GM19025 (cell line): ENCODE measurements around the gene UNC13C.
"Not testable (repeated sequence)": the region's sequence is repeated elsewhere in the genome, so short reads cannot be mapped to it uniquely, and the experiment has no call there.

Experiments used
- ATAC-seq: cut with Tn5 transposase; IDR thresholded peaks from one replicate; pipeline ENCODE4 v1.9.1; 2021; ENCODE audit warnings: mild to moderate bottlenecking, low read depth, moderate library complexity; ENCODE audit not compliant: unreplicated experiment

UNC13C gene

DNA sequence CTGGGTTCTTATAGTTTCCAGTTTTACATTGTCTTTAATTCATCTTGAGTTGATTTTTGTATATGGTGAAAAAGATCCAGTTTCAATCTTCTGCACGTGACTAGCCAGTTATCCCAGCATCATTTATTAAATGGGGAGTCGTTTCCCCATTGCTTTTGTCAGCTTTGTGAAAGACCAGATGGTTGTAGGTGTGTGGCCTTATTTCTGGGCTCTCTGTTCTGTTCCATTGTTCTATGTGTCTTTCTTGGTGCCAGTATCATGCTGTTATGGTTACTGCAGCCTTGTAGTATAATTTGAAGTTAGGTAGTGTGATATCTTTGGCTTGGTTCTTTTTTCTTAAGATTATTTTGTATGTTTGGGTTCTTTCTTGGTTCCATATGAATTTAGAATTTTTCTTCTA is 432.2 kb downstream of the UNC13C start:
- ATAC-seq, result no peak

DNA sequence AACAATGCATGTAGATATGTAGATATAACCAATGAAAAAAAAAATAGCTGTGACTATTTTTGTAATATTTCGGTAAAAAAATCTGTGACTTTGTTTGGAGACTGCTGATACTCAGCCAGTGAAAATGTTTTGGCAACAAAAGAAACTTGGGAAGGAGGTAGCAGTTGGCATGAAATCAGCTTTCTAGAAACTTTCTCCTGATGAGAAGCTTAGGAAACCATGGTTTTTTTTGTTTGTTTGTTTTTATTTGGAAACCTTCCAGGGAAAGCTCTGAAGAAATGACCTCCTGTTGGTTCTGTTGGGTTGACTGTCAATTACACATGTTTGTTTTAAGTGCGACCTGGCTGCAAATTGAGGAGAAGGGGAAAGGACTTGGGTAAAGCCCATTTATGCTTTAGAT is 445.9 kb downstream of the UNC13C start:
- no peak for ATAC-seq

DNA sequence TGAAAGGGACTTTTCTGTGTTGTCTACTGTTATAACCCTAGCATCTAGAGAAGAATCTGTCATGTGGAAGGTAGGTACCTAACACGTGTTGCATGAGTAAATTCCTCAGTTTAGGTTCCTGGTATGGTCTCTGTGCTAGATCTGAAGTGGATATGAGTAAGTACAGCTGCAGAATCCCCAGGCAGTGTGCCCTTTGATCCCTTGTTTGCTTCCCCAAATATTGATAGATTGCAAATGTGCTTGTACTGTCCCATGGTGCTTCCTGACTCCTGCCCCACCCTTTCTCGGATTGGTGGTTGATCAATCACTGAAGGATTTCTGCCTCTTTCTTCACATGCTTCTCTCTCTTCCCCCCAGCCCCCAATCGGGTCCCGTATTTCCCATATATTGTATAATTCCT is 450.4 kb downstream of the UNC13C start:
- no peak for ATAC-seq

DNA sequence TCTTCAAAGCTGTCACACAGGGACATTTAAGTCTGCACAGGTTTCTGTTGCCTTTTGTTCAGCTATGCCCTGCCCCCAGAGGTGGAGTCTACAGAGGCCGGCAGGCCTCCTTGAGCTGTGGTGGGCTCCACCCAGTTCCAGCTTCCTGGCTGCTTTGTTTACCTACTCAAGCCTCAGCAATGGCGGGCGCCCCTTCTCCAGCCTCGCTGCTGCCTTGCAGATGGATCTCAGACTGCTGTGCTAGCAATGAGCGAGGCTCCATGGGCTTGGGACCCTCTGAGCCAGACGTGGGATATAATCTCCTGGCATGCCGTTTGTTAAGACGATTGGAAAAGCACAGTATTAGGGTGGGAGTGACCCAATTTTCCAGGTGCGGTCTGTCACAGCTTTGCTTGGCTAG is 472.0 kb downstream of the UNC13C start:
- ATAC-seq, result not testable (repeated sequence)

DNA sequence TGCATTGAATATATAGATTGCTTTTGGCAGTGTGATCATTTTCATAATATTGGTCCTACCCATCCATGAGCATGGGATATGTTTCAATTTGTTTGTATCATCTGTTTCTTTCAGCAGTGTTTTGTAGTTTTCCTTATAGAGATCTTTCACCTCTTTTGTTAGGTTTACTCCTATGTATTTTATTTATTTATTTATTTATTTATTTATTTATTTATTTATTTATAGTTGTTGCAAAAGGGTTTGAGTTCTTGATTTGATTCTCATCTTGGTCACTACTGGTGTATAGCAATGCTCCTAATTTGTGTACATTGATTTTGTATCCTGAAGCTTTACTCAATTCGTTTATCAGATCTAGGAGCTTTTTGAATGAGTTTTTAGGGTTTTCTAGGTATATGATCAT is 478.2 kb downstream of the UNC13C start:
- ATAC-seq, result no peak

DNA sequence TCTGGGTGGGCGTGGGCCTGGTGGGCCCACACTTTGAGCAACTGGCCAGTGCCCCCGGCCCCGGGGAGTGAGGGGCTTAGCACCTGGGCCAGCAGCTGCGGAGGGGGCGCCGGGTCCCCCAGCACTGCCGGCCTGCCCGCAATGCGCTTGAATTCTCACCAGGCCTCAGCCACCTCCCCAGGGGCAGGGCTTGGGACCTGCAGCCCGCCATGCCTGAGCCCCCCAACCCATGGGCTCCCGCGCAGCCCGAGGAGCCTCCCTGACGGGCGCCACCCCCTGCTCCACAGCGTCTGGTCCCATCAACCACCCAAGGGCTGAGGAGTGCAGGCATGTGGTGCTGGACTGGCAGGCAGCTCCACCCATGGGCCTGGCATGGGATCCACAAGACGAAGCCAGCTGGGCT is 484.3 kb downstream of the UNC13C start:
- no peak for ATAC-seq

DNA sequence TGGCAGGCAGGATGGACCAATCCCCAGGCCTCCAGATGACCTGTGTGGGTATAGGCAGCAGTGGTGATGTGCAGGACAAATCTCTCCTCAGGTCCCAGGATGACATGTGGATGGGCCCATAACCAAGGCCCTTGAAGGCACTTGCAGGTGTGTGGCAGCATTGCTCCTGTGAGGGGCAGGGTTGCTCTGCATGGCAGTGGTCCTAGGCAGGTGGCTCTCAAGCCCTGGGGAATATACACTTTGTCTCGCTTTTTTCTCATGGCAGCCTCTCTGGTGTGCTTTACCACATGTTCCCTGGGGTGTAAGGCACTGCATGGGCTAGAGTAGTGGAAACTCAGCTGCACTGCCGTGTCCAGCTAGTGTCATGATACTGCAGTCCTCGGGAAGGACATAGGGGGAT is 503.6 kb downstream of the UNC13C start:
- no peak for ATAC-seq

DNA sequence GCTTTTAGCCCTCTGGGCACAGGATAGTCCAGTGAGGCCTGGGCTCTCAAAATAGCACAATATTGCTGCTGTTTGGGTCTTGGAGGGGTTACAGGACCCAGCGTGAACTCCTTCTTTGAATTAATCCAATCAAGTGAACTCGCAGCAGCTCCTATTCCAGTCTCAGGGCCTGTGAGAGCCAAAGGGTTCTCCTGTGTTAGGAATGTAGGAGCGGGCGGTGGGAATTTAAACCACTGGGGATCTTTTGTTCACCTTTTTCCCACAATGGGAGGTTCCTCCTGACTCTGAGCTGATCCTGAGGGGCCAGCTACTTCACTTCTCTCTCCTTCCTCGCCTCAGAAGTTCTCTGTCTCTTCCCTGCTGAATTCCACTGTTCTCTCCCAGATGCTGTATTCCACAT is 504.0 kb downstream of the UNC13C start:
- no peak for ATAC-seq

DNA sequence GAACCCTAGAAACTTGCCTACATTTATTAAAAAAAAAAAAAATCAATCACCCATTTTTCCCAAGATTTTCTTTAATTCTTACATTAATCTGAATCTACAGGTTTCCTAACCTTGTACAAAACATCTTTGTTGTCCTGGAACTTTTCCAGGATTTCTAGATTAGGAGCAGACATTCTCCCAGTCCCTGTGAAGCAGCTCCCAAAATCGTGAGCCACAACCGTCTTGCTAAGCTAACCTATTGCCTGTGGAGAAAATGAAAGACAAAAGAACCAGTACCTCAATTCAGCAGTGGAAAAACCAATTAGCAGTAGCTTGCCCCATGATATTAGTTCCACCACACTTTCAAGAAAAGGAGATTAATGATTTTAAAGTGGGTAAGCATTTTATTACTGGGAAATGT is 522.1 kb downstream of the UNC13C start:
- ATAC-seq, result no peak

DNA sequence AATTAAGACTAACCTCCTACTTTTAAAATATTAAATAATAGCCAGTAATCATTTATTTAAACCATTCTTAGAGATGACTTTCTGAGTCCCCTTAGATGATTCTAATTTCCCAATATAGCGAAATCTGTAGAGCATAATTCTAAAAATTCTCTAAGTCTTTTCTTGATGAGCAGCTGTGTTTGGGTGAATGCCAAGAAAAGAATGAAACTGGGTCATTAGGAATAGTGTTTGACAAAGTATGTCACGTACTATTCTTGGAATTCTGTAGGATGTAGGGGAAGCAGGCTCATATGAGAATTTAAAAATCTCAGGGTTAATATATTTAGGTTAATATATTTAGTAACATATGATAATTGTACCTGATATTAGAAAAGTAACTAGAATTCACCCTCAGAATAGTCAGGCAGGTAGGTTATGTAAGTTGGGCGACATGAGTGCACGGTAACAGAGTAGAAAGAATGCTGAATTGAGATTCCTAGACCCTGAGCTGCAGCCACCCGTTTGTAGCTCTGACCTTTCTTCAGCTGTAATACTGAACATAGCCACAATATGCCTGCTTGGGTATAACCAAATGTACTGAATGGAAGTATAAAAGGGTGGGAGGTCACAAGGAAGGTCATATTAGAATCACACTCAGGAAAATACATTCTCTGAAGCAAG is 524.3 kb downstream of the UNC13C start:
- no peak for ATAC-seq

DNA sequence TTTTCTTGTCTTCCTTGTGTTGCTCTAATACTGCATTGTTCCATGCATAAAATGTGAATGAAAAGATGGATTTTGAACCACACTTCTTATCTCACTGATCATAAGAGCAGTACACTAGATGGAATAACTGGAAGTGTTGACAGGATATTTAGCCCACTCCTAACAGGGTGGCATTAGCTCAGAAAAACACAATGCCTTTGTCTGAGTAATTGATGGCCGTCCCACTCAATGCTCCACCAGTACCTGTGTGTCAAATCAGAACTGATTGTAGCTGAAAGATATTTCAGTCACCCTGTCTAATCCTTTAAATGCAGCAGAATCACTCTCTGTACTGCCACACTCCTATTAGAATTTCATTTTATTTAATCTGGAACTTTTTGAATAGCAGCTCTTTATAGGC is 526.5 kb downstream of the UNC13C start:
- no peak for ATAC-seq

DNA sequence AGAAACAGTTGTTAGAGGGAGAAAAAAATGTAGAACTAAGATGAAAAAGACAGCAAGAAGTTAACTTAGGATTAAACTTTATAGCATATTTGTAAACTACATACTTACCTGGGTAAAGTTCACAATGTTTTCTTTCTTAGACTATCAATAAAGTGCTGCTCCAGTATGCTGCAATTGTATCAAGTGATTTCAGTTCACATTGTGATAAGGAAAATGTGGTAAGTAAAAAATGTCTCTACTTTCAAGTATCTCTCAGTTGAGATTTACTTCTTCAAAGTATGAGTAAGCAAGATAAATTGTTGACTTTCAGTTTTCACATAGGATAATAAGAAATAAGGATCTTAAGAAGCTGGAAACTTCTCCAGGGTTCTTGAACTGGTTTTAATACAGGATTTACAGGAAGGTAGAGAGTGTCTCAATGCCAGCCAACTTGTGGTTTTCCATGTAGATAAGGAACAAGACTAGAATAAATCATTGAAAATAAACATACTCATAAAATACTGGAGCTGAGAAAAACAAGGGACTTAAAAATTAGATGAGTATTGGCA is 528.8 kb downstream of the UNC13C start:
- no peak for ATAC-seq

DNA sequence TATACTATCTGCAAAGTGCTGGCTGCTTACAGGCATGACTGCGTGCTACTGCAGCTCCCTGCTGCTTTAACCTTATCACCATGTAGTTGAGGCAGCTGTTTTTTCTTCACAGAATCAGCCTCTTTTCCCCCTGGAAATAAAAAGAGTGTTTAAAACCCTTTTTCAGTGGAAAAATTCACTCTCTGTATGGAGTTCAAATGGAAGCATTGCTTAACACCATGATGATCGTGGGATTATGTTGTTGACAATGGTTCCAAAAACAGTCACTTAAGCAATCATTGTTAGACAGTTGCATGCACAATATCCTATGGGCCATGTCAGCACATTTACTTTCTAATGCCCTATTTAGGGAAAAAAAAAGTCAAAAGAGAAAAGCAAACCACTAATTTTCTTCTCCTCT is 536.4 kb downstream of the UNC13C start:
- ATAC-seq, result no peak

DNA sequence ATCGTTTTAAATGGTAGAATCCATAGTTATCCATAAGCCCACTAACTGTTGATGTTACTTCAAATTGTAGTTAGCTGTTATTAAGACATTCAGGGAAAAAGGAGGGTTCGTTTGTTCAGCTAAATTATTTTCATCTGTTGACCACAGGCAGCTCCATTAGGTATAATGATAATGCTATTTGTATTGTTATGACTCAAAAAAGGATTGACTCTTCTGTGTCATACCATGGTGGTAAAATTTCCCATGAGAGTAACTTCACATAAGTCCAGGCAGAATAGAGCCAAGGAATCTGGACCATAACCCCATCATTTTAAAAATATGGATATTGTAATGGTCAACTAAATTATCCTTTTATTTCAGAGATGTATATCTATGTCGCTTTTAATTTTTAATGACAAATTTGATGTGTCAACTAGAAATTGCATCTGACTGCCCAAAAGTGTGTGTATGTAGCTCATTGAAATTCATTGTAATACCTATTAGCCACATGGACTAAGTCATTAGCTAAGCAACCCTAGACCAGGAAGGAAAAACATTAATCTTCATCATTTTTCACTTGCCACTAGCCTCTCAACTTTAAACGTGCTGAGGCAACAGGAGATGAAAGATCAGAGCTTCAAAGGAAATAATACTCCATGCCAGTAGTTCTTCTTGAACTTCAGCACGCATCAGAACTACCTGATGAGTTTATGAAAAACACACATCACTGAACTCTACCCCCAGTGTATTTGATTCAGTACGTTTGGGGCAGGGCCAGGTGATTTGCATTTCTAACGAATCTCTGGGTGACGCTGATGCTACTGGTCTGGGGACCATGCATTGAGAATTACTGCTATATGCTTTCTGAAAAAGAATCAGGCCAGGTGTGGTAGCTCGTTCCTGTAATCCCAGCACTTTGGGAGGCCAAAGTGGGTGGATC is 537.7 kb downstream of the UNC13C start:
- ATAC-seq, result no peak

DNA sequence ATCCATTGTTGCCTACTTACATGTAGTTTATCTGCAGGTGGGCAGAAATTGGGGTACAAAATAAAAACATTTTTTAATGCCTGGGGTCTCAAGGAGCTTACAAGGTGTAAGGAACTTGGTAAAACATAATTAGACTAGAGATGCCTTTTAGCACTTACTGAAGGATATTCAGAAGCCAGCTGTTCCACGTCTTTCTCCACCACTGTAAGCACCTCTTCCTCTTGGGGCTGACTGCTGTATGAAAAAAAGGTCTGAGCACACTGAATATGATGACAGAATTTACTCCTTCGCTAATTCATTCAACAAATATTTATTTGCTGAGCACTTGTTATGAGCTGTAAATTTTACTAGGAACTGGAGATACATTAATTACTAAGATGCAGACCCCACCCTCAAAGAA is 539.1 kb downstream of the UNC13C start:
- no peak for ATAC-seq

DNA sequence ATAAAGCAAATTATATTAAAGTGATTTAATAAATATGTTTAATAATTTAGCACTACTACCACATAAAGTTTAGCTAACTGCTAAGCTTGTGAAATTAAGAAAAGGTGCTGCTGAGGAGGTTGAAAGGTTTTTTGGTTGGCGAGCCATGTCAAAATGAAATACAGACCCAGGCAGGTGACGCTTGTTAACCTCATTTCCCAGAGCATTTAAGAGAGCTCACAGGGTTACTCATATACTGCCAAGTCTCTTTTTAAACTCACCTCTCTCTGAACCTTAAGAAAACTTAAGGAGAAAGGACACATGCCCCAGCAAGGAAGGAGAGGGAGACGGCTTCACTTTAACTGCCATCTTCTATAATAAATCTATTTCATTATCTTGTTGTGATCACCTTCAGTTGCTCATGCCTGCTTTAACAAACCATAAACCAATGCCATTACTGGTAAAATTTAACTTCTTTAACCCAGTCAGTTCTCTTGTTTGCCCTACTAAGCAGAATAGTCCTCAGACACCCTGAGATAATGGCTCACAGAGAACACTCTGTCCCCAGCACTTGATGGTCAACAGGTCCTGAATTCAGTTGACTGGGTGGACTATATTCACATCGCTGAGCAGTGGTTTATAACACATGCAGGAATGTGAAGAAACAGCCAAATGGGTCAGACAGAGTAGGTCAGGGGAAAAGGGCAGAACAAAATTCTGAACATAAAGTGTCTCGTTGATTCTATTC is 540.1 kb downstream of the UNC13C start:
- no peak for ATAC-seq

DNA sequence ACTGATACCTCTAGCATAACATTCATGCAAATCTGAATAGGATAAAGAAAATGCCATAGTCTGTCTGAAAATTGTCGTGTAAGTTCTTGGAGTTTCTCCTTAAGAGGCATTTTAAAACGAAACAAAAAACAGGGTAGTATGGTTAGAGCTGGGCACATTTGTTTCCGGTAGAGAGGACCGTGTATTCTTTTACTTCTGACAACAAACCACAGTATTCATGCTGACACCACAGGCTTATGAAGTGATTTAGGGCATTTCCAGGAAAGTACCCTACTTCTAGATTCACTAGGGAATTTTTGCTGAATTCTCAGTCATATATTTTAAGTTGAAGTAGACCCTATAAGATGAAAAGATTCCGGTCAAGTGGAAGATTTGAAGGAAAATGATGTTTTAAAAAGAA is 541.3 kb downstream of the UNC13C start:
- ATAC-seq, result peak; percentile 64

DNA sequence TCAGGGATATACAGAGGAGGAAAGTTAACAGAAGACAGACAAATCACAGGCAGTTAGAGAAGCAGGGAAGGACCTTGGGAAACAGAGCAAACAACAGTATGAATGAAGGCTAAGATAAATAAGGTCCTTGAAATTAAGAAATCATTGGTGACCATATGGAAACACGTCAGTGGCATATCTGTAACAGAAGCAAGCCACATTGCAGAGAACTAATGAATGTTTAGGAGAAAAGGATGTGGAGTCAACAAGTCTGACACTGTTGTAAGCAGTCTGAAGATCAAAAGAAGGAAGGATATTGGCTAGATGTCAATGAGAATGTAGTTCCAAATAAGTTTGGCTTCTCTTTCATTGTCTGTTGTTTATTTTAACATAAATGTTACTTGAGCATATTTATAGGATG is 542.4 kb downstream of the UNC13C start:
- ATAC-seq, result no peak

DNA sequence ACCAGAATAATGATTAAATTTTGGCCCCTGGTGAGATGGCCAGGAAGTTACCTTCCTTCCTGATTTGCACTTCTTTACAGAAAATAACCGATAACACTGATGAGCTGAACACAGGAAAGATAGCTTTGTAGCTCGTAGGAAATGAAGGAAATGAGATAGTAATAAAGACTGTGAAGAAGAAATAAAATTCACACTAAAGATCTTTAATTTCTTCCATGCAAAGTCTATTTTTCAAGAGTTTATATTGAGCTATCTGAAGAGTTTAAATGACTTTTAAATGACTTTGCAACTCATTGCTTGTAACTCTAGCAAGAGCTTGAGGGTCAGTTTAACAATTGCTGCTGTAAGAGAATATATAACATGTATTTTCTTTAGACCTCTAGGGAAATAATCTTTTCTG is 543.0 kb downstream of the UNC13C start:
- no peak for ATAC-seq

DNA sequence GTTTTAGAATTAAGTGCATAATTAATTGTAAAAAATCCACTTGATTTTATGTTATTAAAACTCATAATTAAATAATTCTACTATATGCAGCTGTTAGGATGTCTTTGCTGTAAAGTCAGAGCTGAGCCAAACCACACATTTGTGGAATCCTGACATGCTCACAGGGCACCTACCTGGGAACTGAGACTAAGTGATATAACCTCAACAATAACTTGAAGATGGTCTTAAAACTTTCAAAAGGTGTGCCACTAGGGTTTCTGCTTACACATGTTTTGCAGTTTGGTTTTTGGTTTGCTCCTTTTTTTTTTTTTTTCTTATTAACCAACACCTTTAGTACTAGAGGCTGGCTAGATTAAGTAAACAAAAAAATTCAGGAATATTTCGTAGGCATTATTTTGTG is 549.8 kb downstream of the UNC13C start:
- ATAC-seq, result no peak

DNA sequence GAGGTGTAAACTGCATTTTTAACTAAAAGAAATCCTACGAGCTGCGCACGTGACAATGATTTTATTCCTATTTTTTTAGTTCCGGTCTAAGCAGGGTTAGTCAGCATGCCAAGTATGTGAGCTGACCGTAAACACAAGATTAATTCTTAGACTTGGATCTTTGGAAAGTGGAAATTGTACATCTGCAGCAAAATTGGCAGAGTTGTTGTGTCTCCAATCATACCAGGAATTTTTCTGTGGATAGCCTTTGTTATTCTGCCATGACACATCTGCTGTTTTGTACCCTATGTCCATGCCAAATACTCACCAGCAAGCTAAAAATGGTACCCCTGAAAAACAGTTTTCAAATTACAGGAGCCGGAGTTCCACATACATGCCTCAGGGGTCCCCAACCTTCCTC is 562.5 kb downstream of the UNC13C start:
- no peak for ATAC-seq
